ENCODE results near the gene UBE2D1. TPM values are rescaled to one million over a fixed set of nuclear protein-coding genes. Genes with fewer than 3 reads are reported as not detected.
A peak's percentile ranks its signal among the peaks of the same experiment; 100 is the strongest.

UBE2D1 gene
- total RNA-seq, 1 donor from 2014 or later, result 56.6 TPM

DNA sequence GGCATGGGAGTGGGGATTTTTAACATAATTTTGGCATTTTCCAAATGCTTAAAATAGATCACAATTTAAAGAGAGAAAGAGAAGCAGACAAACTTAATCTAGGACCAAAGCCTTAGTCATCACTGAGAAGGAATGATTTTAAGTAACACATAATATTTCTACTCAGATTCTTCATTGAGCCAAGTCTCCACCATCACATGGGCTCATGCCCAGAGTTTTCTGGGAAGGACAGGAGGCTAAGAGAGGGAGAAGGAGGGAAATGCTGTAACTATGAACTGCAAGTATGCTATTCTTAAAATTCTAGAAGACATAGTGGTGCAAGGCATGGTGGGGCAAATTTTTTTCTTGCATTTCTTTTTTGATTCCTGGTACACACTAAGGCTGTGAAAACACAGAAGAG is 23.8 kb upstream of the UBE2D1 start:
- H3K79me2 ChIP-seq (ENCODE audit: low read depth), result no peaks in the 10 kb centered on the region
- peaks cover 2% of the 10 kb centered on the region for H3K4me1 Mint-ChIP-seq
- H4K20me1 ChIP-seq (ENCODE audit: low read depth), result no peaks in the 10 kb centered on the region
- TF ChIP-seq EZH2 (IDR thresholded peaks at IDR 0.05), result no peak
- TF ChIP-seq, protein P1, sequence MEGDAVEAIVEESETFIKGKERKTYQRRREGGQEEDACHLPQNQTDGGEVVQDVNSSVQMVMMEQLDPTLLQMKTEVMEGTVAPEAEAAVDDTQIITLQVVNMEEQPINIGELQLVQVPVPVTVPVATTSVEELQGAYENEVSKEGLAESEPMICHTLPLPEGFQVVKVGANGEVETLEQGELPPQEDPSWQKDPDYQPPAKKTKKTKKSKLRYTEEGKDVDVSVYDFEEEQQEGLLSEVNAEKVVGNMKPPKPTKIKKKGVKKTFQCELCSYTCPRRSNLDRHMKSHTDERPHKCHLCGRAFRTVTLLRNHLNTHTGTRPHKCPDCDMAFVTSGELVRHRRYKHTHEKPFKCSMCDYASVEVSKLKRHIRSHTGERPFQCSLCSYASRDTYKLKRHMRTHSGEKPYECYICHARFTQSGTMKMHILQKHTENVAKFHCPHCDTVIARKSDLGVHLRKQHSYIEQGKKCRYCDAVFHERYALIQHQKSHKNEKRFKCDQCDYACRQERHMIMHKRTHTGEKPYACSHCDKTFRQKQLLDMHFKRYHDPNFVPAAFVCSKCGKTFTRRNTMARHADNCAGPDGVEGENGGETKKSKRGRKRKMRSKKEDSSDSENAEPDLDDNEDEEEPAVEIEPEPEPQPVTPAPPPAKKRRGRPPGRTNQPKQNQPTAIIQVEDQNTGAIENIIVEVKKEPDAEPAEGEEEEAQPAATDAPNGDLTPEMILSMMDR (IDR thresholded peaks at IDR 0.05), result no peak
- no peak for TF ChIP-seq EZH2phosphoT487 (IDR thresholded peaks at IDR 0.05)
- H2AFZ ChIP-seq (replicated peaks), result no peak overlapping the region
- H3K9me3 Mint-ChIP-seq, result no peaks in the 10 kb centered on the region
- H3K9ac ChIP-seq, result no peak overlapping the region
- H3K36me3 Mint-ChIP-seq, result no peaks in the 10 kb centered on the region
- H3K27me3 Mint-ChIP-seq (ENCODE audit: insufficient read depth, low read depth), result no peaks in the 10 kb centered on the region
- H3K4me1 ChIP-seq, result no peaks in the 10 kb centered on the region
- no peak overlapping the region for H3K27ac ChIP-seq
- no peak overlapping the region for H3K4me2 ChIP-seq
- H3K36me3 ChIP-seq, result no peaks in the 10 kb centered on the region
- no peaks in the 10 kb centered on the region for H3K9me3 ChIP-seq (ENCODE audit: low read depth)
- H3K4me3 ChIP-seq, result no peak overlapping the region
- no peaks in the 10 kb centered on the region for H3K27me3 ChIP-seq
- DNase-seq (ENCODE audit: low spot score), result no peak
- H3F3A ChIP-seq (ENCODE audit: low read depth), result no peaks in the 10 kb centered on the region
- H3K27ac Mint-ChIP-seq, result no peak overlapping the region
- H3K4me3 Mint-ChIP-seq, result no peak overlapping the region

DNA sequence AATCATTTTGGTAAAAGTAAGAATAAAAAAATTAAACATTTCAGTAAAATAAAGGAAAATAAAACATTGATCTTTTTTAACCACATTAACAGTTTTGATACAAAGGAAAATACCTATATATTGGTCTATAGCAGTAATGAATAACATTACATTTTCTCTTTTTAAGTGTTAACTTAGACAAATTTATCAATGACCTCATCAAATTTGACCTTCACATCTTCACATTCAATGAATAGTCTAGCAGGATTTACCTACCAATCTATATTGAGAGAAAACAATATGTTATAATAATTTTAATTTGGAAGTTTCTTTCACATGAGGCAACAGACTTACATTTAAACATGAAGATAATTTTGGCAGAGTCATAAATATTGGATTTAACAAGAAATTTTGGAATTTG is 17.9 kb upstream of the UBE2D1 start:
- no peak overlapping the region for H3K4me2 ChIP-seq
- no peaks in the 10 kb centered on the region for H3K27me3 Mint-ChIP-seq (ENCODE audit: insufficient read depth, low read depth)

DNA sequence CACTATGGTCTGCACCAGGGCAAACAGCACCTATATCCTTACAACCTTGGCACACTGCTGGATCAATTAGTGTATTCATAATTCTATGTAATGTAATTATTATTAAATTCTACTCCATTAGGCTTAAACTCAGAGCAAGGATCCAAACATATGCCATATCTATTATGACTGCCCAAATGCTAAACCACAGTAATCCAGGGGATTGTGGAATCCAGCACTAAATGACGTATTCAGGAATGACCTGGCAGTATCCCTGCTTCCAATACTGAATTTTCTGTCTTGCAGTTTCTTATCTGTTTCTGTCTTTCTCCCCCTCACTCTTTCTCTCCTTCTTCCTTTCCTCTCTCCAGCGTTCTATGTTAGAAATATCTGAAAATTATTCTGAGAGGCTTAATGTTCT is 16.5 kb upstream of the UBE2D1 start:
- H3K4me3 Mint-ChIP-seq, result no peak overlapping the region
- Histone ChIP-seq H3K4me1 (no peaks in the 10 kb centered on the region), H3K36me3 (no peaks in the 10 kb centered on the region), H4K20me1 (ENCODE audit: low read depth) (no peaks in the 10 kb centered on the region), H3K4me2 (no peak overlapping the region), H3F3A (ENCODE audit: low read depth) (no peaks in the 10 kb centered on the region), H2AFZ (replicated peaks) (peak overlapping the region; percentile 20), H3K27me3 (no peaks in the 10 kb centered on the region), H3K9me3 (ENCODE audit: low read depth) (no peaks in the 10 kb centered on the region), H3K9ac (no peak overlapping the region), H3K79me2 (ENCODE audit: low read depth) (no peaks in the 10 kb centered on the region), H3K27ac (no peak overlapping the region), H3K4me3 (no peak overlapping the region)
- no peak overlapping the region for H3K27ac Mint-ChIP-seq
- no peak for DNase-seq (ENCODE audit: low spot score)
- TF ChIP-seq EZH2phosphoT487 (IDR thresholded peaks at IDR 0.05) (no peak), EZH2 (IDR thresholded peaks at IDR 0.05) (no peak)
- TF ChIP-seq, protein P1 (IDR thresholded peaks at IDR 0.05), result no peak
- H3K9me3 Mint-ChIP-seq, result no peaks in the 10 kb centered on the region
- H3K36me3 Mint-ChIP-seq, result no peaks in the 10 kb centered on the region
- H3K4me1 Mint-ChIP-seq, result no peaks in the 10 kb centered on the region
- no peaks in the 10 kb centered on the region for H3K27me3 Mint-ChIP-seq (ENCODE audit: insufficient read depth, low read depth)

More for the DNA sequence above, 17.9 kb upstream of the UBE2D1 start:
- Histone ChIP-seq H3K4me3 (no peak overlapping the region), H3K9ac (no peak overlapping the region), H3K27ac (no peak overlapping the region), H3K9me3 (ENCODE audit: low read depth) (no peaks in the 10 kb centered on the region), H3K79me2 (ENCODE audit: low read depth) (no peaks in the 10 kb centered on the region), H4K20me1 (ENCODE audit: low read depth) (no peaks in the 10 kb centered on the region), H3K4me1 (no peaks in the 10 kb centered on the region), H3K27me3 (no peaks in the 10 kb centered on the region), H2AFZ (replicated peaks) (no peak overlapping the region), H3K36me3 (no peaks in the 10 kb centered on the region), H3F3A (ENCODE audit: low read depth) (no peaks in the 10 kb centered on the region)
- Mint-ChIP-seq H3K4me3 (no peak overlapping the region), H3K36me3 (no peaks in the 10 kb centered on the region), H3K4me1 (no peaks in the 10 kb centered on the region), H3K9me3 (no peaks in the 10 kb centered on the region), H3K27ac (no peak overlapping the region)
- TF ChIP-seq, protein P1 (IDR thresholded peaks at IDR 0.05), result no peak
- TF ChIP-seq EZH2phosphoT487 (IDR thresholded peaks at IDR 0.05) (no peak), EZH2 (IDR thresholded peaks at IDR 0.05) (no peak)
- no peak for DNase-seq (ENCODE audit: low spot score)

All from neural progenitor cell (in vitro differentiated cells).